GM19240 (cell line): ENCODE measurements around the gene CENPF.

Experiments
- DNase-seq: peaks from one replicate; pipeline ENCODE4 v3.0.0; 2011; ENCODE audit warnings: low spot score; ENCODE audit not compliant: insufficient read length

CENPF gene

DNA sequence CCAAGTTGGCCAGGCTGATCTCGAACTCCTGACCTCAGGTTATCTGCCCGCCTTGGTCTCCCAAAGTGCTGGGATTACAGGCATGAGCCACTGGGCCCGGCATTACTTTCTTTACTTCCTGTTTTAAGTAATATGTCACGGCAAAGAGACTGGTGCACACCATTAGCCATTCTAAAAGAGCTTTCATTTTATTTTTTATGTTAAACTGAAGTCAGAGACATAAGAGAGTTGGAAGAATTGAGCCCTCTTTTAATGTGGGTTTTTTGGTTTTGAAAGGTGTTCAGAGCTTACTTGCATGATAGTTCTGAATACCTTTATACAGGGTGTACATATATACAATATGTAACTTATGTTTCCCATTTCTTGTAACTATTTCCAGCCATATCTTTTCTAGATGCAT, 14.3 kb downstream of the CENPF start:
- no peak for DNase-seq

DNA sequence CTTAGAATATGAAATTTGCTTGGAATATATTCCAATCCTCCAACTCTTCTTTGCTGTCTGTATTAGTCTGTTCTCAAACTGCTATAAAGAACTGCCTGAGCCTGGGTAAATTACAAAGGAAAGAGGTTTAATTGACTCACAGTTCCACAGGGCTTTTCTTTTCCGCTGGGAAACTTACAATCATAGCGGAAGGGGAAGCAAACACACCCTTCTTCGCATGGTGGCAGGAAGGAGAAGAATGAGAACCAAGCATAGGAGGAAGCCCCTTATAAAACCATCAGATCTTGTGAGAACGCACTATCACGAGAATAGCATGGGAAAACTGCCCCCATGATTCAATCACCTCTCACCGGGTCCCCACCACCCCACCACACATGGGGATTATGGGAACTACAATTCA, 14.8 kb downstream of the CENPF start:
- no peak for DNase-seq

DNA sequence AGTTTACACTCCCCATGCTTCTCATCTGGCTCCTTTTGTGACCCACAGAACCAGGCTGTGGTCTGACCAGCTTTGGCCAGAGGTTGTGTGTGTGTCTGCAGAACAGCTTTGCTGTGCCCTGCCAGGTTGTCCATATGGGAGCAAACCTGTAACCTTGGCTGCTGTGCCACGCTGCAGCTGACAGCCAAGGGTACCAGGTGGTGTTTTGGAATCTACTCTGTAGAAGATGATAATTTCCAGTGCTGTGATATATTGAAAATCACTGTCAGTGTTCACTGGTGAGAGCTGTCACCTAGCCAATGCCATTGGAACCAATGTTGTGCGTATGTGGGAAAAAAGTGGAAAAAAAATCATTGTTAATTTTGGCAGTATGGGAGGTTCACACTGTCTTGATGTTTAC, 18.2 kb downstream of the CENPF start:
- no peak for DNase-seq

DNA sequence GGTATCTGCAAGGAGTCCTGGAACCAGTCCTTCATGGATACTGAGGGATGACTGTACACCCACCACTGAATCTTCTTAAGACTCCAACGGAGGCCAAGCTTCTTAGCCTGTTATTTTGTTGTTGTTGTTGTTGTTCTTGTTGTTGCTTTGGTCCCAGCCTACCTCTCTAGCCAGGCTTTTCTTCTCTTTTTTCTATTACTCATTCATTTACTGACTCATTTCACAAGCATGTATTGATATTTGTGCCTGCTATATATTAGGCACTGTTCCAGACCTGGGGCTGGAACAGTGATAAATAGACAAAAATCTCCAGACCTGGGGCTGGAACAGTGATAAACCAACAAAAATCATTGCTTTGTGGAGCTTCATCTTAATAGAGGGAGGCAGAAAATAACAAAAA, 20.4 kb downstream of the CENPF start:
- DNase-seq, result no peak

- DNase-seq, result no peak
These were observed 29.1 kb downstream of the CENPF start for GRCh38 chr1:214632091-214632490.

DNA sequence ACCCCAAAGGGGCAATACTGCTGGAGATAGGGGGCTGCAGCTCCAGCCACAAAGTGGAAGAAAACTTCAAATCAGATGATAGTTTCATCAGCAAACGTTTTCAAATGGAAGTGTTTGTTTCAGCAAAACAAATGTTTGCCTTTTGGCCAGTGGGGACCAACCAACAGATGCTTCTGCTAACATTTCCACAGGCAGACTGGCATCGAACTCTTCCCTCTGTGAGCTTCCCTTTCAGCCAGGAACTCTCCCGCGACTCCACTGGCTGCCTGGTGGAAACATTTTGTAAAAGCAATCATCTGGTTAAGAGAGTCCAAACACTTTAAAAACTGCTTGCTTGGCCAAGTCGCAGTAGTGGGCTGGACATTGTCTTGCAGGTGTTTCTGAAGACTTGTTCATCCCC, 30.7 kb downstream of the CENPF start:
- DNase-seq, result no peak

DNA sequence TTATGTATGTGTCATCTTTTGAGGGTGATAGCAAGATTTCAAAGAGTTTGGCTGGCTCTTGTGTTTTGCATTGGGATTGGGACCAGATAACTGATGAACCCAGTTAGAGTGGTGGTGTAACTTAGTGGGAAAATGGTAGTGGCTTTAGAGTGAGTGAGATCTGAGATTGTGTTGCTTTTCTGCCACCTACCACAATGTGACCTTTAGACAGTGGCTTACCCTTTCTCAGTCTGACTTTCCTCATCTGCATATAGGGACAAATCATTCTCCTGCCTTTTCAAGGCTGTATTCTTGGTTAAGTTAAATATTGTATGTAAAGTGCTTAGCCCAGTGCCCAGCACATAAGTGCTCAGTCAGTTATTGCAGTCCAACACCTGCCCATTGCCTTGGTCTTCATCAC, 31.3 kb downstream of the CENPF start:
- no peak for DNase-seq

DNA sequence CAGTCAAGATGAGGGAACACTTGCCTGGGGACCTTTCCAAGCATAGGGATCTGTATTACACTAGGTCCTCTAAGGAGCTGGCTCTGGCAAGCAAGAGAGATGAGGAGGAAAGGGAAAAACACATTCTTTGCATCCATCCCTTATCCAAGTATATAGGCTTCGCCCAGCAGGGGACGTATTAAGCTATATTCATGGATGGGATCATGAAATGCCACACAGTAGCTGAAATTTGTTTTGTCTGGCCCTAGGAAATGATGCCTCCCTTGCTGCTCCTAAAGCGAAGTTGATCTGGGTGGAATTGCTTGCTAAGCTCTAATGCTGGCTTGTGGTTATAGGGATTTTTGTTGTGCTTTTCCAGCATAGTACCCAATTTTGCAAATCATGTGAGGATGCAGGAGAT, 32.1 kb downstream of the CENPF start:
- no peak for DNase-seq

- no peak for DNase-seq
These were observed 32.5 kb downstream of the CENPF start for GRCh38 chr1:214635506-214635905.

GRCh38 chr1:214636436-214636835, 33.4 kb downstream of the CENPF start:
- DNase-seq, result no peak

GRCh38 chr1:214637125-214637524, 34.1 kb downstream of the CENPF start:
- DNase-seq, result no peak

DNA sequence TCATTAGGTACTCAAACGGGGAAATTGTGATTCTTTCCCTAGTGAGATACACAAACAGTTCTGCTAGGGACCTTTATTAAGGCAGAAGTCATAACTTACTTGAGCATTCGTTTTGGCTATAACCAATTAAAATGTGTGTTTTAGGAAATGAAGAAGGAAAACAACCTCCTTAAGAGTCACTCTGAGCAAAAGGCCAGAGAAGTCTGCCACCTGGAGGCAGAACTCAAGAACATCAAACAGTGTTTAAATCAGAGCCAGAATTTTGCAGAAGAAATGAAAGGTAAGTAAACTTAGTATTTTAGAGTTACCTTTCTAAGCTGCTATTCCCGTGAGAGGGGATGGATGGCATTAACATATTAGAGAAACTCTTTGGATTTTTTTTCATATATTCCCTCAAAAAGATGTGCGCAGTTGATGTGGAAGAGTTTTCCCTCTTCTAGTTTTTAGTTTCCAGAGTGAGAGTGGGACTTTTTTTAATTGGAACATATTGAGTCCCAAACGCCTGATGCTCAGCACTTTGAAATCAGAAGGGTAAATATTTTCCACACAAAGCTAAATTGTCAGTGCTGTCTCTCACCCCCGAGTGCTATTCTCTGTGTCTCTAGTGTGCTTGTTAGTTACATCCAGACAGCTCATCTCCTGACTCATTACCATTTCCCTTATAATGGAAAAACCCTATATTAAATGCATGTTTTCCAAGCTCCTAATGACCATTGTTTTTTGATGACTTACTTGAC, 34.9 kb downstream of the CENPF start:
- no peak for DNase-seq

DNA sequence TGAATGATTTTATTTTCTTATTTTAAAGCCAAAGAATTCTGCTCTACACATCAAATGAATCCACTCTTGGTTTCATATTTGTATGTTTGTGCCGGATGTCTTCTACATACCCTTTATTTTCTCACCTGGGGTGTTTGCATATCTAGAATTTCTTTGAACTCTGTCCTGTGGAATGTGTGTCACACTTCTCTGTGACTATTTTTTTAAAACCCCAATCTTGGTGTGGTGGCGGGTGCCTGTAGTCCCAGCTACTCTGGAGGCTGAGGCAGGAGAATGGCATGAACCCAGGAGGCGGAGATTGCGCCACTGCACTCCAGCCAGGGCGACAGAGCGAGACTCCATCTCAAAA, 35.4 kb downstream of the CENPF start:
- DNase-seq, result no peak

DNA sequence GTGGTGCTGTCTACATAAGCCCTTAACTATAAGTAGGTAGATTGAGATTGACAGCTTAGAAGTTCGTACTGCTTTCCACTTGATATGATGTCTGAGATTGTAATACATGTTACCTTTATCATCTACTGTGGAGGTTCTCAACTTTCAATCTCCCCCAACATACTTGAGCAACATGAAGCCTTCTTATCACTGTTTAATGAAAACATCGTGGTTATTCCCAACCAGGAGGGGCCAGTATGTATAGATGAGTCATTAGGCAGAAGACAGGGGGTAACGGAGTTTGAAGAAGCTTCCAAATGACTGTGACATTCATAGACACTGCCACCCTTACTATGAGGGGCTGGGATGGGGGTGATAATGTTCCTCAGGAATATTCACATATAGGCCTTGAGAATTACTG, 36.0 kb downstream of the CENPF start:
- no peak for DNase-seq

DNA sequence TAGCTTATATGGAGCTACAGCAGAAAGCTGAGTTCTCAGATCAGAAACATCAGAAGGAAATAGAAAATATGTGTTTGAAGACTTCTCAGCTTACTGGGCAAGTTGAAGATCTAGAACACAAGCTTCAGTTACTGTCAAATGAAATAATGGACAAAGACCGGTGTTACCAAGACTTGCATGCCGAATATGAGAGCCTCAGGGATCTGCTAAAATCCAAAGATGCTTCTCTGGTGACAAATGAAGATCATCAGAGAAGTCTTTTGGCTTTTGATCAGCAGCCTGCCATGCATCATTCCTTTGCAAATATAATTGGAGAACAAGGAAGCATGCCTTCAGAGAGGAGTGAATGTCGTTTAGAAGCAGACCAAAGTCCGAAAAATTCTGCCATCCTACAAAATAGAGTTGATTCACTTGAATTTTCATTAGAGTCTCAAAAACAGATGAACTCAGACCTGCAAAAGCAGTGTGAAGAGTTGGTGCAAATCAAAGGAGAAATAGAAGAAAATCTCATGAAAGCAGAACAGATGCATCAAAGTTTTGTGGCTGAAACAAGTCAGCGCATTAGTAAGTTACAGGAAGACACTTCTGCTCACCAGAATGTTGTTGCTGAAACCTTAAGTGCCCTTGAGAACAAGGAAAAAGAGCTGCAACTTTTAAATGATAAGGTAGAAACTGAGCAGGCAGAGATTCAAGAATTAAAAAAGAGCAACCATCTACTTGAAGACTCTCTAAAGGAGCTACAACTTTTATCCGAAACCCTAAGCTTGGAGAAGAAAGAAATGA, 37.6 kb downstream of the CENPF start:
- DNase-seq, result no peak

- no peak for DNase-seq
These were observed 38.4 kb downstream of the CENPF start for GRCh38 chr1:214641214-214641895.

- no peak for DNase-seq
These were observed 40.0 kb downstream of the CENPF start for GRCh38 chr1:214643030-214643429.

DNA sequence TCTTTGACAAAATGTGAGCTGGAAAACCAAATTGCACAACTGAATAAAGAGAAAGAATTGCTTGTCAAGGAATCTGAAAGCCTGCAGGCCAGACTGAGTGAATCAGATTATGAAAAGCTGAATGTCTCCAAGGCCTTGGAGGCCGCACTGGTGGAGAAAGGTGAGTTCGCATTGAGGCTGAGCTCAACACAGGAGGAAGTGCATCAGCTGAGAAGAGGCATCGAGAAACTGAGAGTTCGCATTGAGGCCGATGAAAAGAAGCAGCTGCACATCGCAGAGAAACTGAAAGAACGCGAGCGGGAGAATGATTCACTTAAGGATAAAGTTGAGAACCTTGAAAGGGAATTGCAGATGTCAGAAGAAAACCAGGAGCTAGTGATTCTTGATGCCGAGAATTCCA, 42.7 kb downstream of the CENPF start:
- DNase-seq, result no peak

DNA sequence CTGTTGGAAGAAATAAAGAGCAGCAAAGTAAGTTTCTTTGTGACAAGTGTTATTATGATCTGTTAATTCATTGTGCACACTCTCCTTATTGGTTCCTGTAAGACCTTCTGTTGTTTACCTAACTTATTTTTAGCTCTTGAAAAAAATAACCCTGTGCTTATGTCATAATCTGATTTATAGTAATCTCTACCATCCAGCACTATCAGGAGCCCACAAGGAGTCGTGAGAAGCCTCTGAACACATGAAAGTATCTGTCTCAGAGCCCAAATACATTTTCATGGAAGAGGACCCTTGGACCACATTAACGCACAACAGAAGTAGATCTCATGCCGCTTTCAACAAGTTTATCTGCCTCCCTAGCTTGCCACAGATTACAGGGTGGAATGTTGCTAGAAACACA, 45.8 kb downstream of the CENPF start:
- DNase-seq, result no peak

DNA sequence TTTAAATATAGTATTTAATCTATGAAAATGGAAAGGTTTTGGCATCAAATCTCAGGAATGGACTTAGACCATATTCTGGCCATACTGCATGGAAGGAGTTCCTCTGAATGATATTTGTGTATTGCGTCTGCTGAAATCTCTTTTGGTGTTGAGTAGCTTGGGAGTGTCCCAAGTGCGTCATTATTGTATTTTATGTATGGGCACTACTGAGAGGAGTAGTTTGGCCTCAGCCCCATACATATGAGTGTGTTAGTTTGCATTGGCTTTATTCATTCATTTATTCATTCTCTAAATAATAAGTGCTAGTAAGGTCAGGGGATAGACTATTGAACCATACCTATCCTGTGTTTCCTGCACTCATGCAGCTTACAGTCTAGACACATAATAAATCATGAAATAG, 46.6 kb downstream of the CENPF start:
- DNase-seq, result no peak

GRCh38 chr1:214650664-214651063, 47.7 kb downstream of the CENPF start:
- DNase-seq, result no peak

- DNase-seq, result no peak
These were observed 54.3 kb downstream of the CENPF start for GRCh38 chr1:214657299-214657698.

GRCh38 chr1:214658175-214658574, 55.2 kb downstream of the CENPF start:
- no peak for DNase-seq
